B cell (primary cell): Measurements from ENCODE around the gene CTSO.

Experiments
- CTCF ChIP-seq: fragments of 200-600 bp; IDR thresholded peaks from one replicate; pipeline ENCODE4 v1.8.0; 2022; ENCODE audit warnings: antibody characterized with exemption, mild to moderate bottlenecking
- EZH2 ChIP-seq: IDR thresholded peaks from 2 replicates; pipeline ENCODE4 v1.6.1; 2012; ENCODE audit warnings: borderline replicate concordance, low read depth, mild to moderate bottlenecking, moderate library complexity, low read length; ENCODE audit not compliant: insufficient read depth, poor library complexity, severe bottlenecking

GRCh38 chr4:155974996-155975395 lies 21.3 kb upstream of the CTSO start:
- TF ChIP-seq CTCF (no peak), EZH2 (no peak)
